ENCODE measurements around the gene NANOGP8. TPM values are rescaled to one million over a fixed set of nuclear protein-coding genes. Genes with fewer than 3 reads are reported as not detected.
A peak's percentile ranks its signal among the peaks of the same experiment; 100 is the strongest.

NANOGP8 gene
- total and polyA plus RNA-seq, 9 of the 15 experiments (the other 6 are each of a cell fraction or from before 2014, with no cell fraction given), result not detected

DNA sequence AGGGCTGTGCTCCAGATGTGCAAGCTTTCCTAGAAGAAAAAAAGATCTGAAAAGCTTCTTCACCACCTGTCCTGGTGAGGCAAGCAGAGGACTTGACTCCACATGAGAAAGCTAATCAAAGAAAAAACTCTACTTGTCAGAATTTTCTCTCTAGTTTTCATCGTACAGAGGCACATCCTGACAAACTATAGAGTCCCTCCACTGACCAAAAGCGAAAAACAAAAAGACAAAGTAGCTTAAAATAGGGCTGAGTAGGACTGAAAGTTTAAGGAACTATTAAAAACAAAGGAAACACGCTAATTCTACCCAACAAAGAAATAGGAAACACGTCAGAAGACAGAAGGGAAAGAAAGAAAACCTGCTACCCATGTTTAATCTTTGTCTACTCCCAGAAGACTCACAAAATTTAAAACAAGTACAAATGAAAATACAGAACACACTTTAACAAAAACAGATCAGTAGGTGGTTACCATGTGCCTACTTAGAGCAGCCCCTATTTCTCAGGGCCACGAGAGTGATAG is 26.5 kb downstream of the NANOGP8 start:
- TF ChIP-seq, protein P1, sequence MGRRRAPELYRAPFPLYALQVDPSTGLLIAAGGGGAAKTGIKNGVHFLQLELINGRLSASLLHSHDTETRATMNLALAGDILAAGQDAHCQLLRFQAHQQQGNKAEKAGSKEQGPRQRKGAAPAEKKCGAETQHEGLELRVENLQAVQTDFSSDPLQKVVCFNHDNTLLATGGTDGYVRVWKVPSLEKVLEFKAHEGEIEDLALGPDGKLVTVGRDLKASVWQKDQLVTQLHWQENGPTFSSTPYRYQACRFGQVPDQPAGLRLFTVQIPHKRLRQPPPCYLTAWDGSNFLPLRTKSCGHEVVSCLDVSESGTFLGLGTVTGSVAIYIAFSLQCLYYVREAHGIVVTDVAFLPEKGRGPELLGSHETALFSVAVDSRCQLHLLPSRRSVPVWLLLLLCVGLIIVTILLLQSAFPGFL (CRISPR knock-in tag; IDR thresholded peaks at IDR 0.05), result no peak
- no peak for TF ChIP-seq PHF8 (IDR thresholded peaks at IDR 0.05; ENCODE audit: borderline replicate concordance, low read length)
- TF ChIP-seq, protein P2, sequence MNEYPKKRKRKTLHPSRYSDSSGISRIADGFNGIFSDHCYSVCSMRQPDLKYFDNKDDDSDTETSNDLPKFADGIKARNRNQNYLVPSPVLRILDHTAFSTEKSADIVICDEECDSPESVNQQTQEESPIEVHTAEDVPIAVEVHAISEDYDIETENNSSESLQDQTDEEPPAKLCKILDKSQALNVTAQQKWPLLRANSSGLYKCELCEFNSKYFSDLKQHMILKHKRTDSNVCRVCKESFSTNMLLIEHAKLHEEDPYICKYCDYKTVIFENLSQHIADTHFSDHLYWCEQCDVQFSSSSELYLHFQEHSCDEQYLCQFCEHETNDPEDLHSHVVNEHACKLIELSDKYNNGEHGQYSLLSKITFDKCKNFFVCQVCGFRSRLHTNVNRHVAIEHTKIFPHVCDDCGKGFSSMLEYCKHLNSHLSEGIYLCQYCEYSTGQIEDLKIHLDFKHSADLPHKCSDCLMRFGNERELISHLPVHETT (CRISPR knock-in tag; conservative IDR thresholded peaks at IDR 0.05 in 1 of 2, IDR thresholded peaks at IDR 0.05 in 1 of 2), result no peak
- no peak for TF ChIP-seq MXI1 (IDR thresholded peaks at IDR 0.05; ENCODE audit: low read depth, low read length)
- no peak for TF ChIP-seq FOXP1 (CRISPR knock-in tag; IDR thresholded peaks at IDR 0.05)
- TF ChIP-seq ZNF124 (CRISPR knock-in tag; IDR thresholded peaks at IDR 0.05), result no peak
- TF ChIP-seq, protein P3, sequence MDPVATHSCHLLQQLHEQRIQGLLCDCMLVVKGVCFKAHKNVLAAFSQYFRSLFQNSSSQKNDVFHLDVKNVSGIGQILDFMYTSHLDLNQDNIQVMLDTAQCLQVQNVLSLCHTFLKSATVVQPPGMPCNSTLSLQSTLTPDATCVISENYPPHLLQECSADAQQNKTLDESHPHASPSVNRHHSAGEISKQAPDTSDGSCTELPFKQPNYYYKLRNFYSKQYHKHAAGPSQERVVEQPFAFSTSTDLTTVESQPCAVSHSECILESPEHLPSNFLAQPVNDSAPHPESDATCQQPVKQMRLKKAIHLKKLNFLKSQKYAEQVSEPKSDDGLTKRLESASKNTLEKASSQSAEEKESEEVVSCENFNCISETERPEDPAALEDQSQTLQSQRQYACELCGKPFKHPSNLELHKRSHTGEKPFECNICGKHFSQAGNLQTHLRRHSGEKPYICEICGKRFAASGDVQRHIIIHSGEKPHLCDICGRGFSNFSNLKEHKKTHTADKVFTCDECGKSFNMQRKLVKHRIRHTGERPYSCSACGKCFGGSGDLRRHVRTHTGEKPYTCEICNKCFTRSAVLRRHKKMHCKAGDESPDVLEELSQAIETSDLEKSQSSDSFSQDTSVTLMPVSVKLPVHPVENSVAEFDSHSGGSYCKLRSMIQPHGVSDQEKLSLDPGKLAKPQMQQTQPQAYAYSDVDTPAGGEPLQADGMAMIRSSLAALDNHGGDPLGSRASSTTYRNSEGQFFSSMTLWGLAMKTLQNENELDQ (CRISPR knock-in tag; IDR thresholded peaks at IDR 0.05; ENCODE audit: borderline replicate concordance), result no peak
- no peak overlapping the region for H3K4me2 ChIP-seq (ENCODE audit: insufficient read depth, low read length)
- H3K4me3 ChIP-seq, result no peak overlapping the region
- in situ Hi-C loops (cut with MboI), result no loop called here
- peaks cover 0 to 3% of the 10 kb centered on the region in 2 experiments; a peak in 2 of 5 replicates for H3K4me1 ChIP-seq (replicated peaks in 1 of 2; ENCODE audit: control insufficient read depth in 2 of 2, insufficient read depth in 2 of 2, low read length in 2 of 2)
- WGBS (ENCODE audit: insufficient coverage, low coverage, missing lambda C conversion rate), result 26% methylated on average over 5 of the region's 5 CpGs
- no peaks in the 10 kb centered on the region for H3K9me1 ChIP-seq (ENCODE audit: control insufficient read depth, insufficient read depth, low read length)
- no peaks in the 10 kb centered on the region for H3K27me3 ChIP-seq (ENCODE audit: control insufficient read depth in 2 of 2, insufficient read depth in 2 of 2, low read length in 2 of 2)
- no peak overlapping the region for H3K27ac ChIP-seq (ENCODE audit: extremely low read depth, low read depth, low read length)
- no TSS peak for BruUV-seq (replicated peaks)
- POLR2A ChIA-PET, result interaction anchor here (0.6 to 1.1 kb wide), 2 partner anchors 9 to 110 kb away, joined by 3 read pairs; no protein-coding TSS in a partner anchor
- H3K9me3 ChIP-seq (replicated peaks; ENCODE audit: control insufficient read depth, insufficient read depth, low read depth, low read length), result no peaks in the 10 kb centered on the region
- H3K9ac ChIP-seq (ENCODE audit: insufficient read depth in 1 of 2, low read depth in 2 of 2, low read length in 2 of 2), result no peak overlapping the region
- CTCF ChIA-PET (ENCODE audit: low intra/inter-chr PET ratio), result no interaction called here
- peak overlapping the region; percentile 63 for H2AFZ ChIP-seq (ENCODE audit: low read depth, low read length)
- no peaks in the 10 kb centered on the region for H4K20me1 ChIP-seq (replicated peaks; ENCODE audit: control insufficient read depth, insufficient read depth, low read length)
- FAIRE-seq, result peak; percentile 23
- H3K79me2 ChIP-seq (ENCODE audit: control insufficient read depth, insufficient read depth, low read length), result no peaks in the 10 kb centered on the region
- intact Hi-C loops (cut with micrococcal nuclease), result no loop called here
- H3K36me3 ChIP-seq (ENCODE audit: control insufficient read depth, insufficient read depth, low read length), result no peaks in the 10 kb centered on the region
- DNase-seq (ENCODE audit: extremely low read depth in 1 of 4, low spot score in 3 of 4), result no peak
- ATAC-seq, result no peak
